ENCODE data around the gene VPS13D. TPM values are rescaled to one million over a fixed set of nuclear protein-coding genes. Genes with fewer than 3 reads are reported as not detected.

Gene VPS13D
- total RNA-seq, 1 experiment from 2014 or later = 36.5 TPM

- no TSS peak for BruUV-seq (replicated peaks)
- H3K9me3 Mint-ChIP-seq (ENCODE audit: unreplicated experiment) = no peaks in the 10 kb centered on the region
- POLR2A ChIA-PET = no interaction called here
- CTCF ChIA-PET = interaction anchor here (0.6 kb wide), 1 partner anchor 144 kb away, joined by 3 read pairs; no protein-coding TSS in a partner anchor
- H3K4me3 Mint-ChIP-seq (ENCODE audit: unreplicated experiment) = no peak overlapping the region
- H3K36me3 Mint-ChIP-seq (ENCODE audit: insufficient read depth, unreplicated experiment) = peaks cover 90% of the 10 kb centered on the region
- no peaks in the 10 kb centered on the region for H3K4me1 Mint-ChIP-seq (ENCODE audit: insufficient read depth, unreplicated experiment)
- TF ChIP-seq CTCF (IDR thresholded peaks at IDR 0.05; ENCODE audit: unreplicated experiment) = no peak
- no peaks in the 10 kb centered on the region for H3K27me3 Mint-ChIP-seq (ENCODE audit: insufficient read depth, unreplicated experiment)
- intact Hi-C loops (cut with micrococcal nuclease) = no loop called here
- H3K27ac Mint-ChIP-seq (ENCODE audit: low read depth, unreplicated experiment) = no peak overlapping the region
- DNase-seq (ENCODE audit: unreplicated experiment) = no peak
These were observed 97.7 kb downstream of the VPS13D start for GRCh38 chr1:12327566-12327965.

GRCh38 chr1:12333036-12333785, 103.4 kb downstream of the VPS13D start:
- Mint-ChIP-seq H3K9me3 (ENCODE audit: unreplicated experiment) (no peaks in the 10 kb centered on the region), H3K4me3 (ENCODE audit: unreplicated experiment) (no peak overlapping the region), H3K27me3 (ENCODE audit: insufficient read depth, unreplicated experiment) (no peaks in the 10 kb centered on the region), H3K36me3 (ENCODE audit: insufficient read depth, unreplicated experiment) (peaks cover 79% of the 10 kb centered on the region), H3K27ac (ENCODE audit: low read depth, unreplicated experiment) (no peak overlapping the region), H3K4me1 (ENCODE audit: insufficient read depth, unreplicated experiment) (no peaks in the 10 kb centered on the region)
- POLR2A ChIA-PET = no interaction called here
- DNase-seq (ENCODE audit: unreplicated experiment) = no peak
- CTCF ChIA-PET = interaction anchor here (0.6 to 1.1 kb wide), 2 partner anchors 45 to 104 kb away, joined by 3 read pairs; no protein-coding TSS in a partner anchor
- no peak for TF ChIP-seq CTCF (IDR thresholded peaks at IDR 0.05; ENCODE audit: unreplicated experiment)
- intact Hi-C loops (cut with micrococcal nuclease) = no loop called here
- BruUV-seq (replicated peaks) = no TSS peak

GRCh38 chr1:12335815-12336214, 106.0 kb downstream of the VPS13D start:
- no TSS peak for BruUV-seq (replicated peaks)
- intact Hi-C loops (cut with micrococcal nuclease) = no loop called here
- TF ChIP-seq CTCF (IDR thresholded peaks at IDR 0.05; ENCODE audit: unreplicated experiment) = no peak
- H3K27me3 Mint-ChIP-seq (ENCODE audit: insufficient read depth, unreplicated experiment) = no peaks in the 10 kb centered on the region
- H3K9me3 Mint-ChIP-seq (ENCODE audit: unreplicated experiment) = no peaks in the 10 kb centered on the region
- DNase-seq (ENCODE audit: unreplicated experiment) = no peak
- no peak overlapping the region for H3K27ac Mint-ChIP-seq (ENCODE audit: low read depth, unreplicated experiment)
- peaks cover 53% of the 10 kb centered on the region for H3K36me3 Mint-ChIP-seq (ENCODE audit: insufficient read depth, unreplicated experiment)
- CTCF ChIA-PET = no interaction called here
- POLR2A ChIA-PET = no interaction called here
- H3K4me1 Mint-ChIP-seq (ENCODE audit: insufficient read depth, unreplicated experiment) = no peaks in the 10 kb centered on the region
- no peak overlapping the region for H3K4me3 Mint-ChIP-seq (ENCODE audit: unreplicated experiment)

GRCh38 chr1:12336413-12336812, 106.6 kb downstream of the VPS13D start:
- BruUV-seq (replicated peaks) = no TSS peak
- no peak for DNase-seq (ENCODE audit: unreplicated experiment)
- Mint-ChIP-seq H3K27ac (ENCODE audit: low read depth, unreplicated experiment) (no peak overlapping the region), H3K27me3 (ENCODE audit: insufficient read depth, unreplicated experiment) (no peaks in the 10 kb centered on the region), H3K4me1 (ENCODE audit: insufficient read depth, unreplicated experiment) (no peaks in the 10 kb centered on the region), H3K9me3 (ENCODE audit: unreplicated experiment) (no peaks in the 10 kb centered on the region), H3K36me3 (ENCODE audit: insufficient read depth, unreplicated experiment) (peaks cover 47% of the 10 kb centered on the region), H3K4me3 (ENCODE audit: unreplicated experiment) (no peak overlapping the region)
- intact Hi-C loops (cut with micrococcal nuclease) = no loop called here
- TF ChIP-seq CTCF (IDR thresholded peaks at IDR 0.05; ENCODE audit: unreplicated experiment) = no peak
- ChIA-PET CTCF (interaction anchor here (0.9 kb wide), 1 partner anchor 230 kb away, joined by 3 read pairs; no protein-coding TSS in a partner anchor), POLR2A (interaction anchor here (0.9 kb wide), 1 partner anchor 44 kb away, joined by 3 read pairs; no protein-coding TSS in a partner anchor)

Data from MCF 10A (cell line).